ENCODE measurements around the gene RRBP1. TPM values are rescaled to one million over a fixed set of nuclear protein-coding genes. Genes with fewer than 3 reads are reported as not detected.

Gene RRBP1
- total and polyA plus RNA-seq, 2 donors (not counting 3 experiments of a cell fraction or from before 2014, with no cell fraction given) = 50.3 to 236 TPM

- FAIRE-seq (no peak), DNase-seq (ENCODE audit: low read depth, low spot score) (no peak)
- no peak overlapping the region for H3K4me3 ChIP-seq (replicated peaks in 1 of 3; ENCODE audit: insufficient read depth in 1 of 3, low read depth in 1 of 3, low read length in 3 of 3)
- H3K4me2 ChIP-seq (ENCODE audit: insufficient read depth, low read length) = no peak overlapping the region
- no peaks in the 10 kb centered on the region for H3K9me1 ChIP-seq (replicated peaks; ENCODE audit: control insufficient read depth, extremely low read depth, insufficient read depth, low read length)
- H3K36me3 ChIP-seq (ENCODE audit: control insufficient read depth in 2 of 2, extremely low read depth in 1 of 2, insufficient read depth in 2 of 2, low read length in 2 of 2) = peaks cover 18 to 92% of the 10 kb centered on the region in 2 experiments
- H3K79me2 ChIP-seq (ENCODE audit: control insufficient read depth, insufficient read depth, low read length) = no peaks in the 10 kb centered on the region
- no peak for TF ChIP-seq FOS (IDR thresholded peaks at IDR 0.05; ENCODE audit: borderline replicate concordance, insufficient read depth, low read length)
- no peak for TF ChIP-seq CTCF (IDR thresholded peaks at IDR 0.05; ENCODE audit: extremely low read depth in 1 of 2, insufficient read depth in 1 of 2, low read depth in 1 of 2, low read length in 2 of 2)
- TF ChIP-seq EZH2 (IDR thresholded peaks at IDR 0.05; ENCODE audit: borderline replicate concordance, low read depth, low read length, severe bottlenecking) = no peak
- TF ChIP-seq JUN (IDR thresholded peaks at IDR 0.05; ENCODE audit: borderline replicate concordance, insufficient read depth, insufficient read length, low read depth) = no peak
- TF ChIP-seq MAX (IDR thresholded peaks at IDR 0.05; ENCODE audit: insufficient read depth, insufficient read length) = no peak
- no peak for TF ChIP-seq POLR2AphosphoS5 (IDR thresholded peaks at IDR 0.05; ENCODE audit: insufficient read depth, low read depth, low read length)
- TF ChIP-seq POLR2A (IDR thresholded peaks at IDR 0.05; ENCODE audit: low read depth, low read length) = no peak
- TF ChIP-seq GATA2 (IDR thresholded peaks at IDR 0.05; ENCODE audit: insufficient read depth, insufficient read length, low read depth, low read length) = no peak
- no peak for TF ChIP-seq MYC (IDR thresholded peaks at IDR 0.05; ENCODE audit: low read depth, low read length)
- H3K27me3 ChIP-seq (ENCODE audit: control insufficient read depth in 2 of 2, insufficient read depth in 2 of 2, low read length in 2 of 2) = no peaks in the 10 kb centered on the region
- no peak overlapping the region for H3K9ac ChIP-seq (replicated peaks; ENCODE audit: extremely low read depth, insufficient read depth, low read length)
- no TSS peak for BruUV-seq (replicated peaks)
- CTCF ChIA-PET = interaction anchor here (1.2 kb wide), 3 partner anchors 8 to 97 kb away, joined by 3 to 4 read pairs (median 3); no protein-coding TSS in a partner anchor
- H2AFZ ChIP-seq (ENCODE audit: low read depth, low read length) = no peak overlapping the region
- H3K9me3 ChIP-seq (replicated peaks; ENCODE audit: control insufficient read depth, insufficient read depth, low read length) = no peaks in the 10 kb centered on the region
- H4K20me1 ChIP-seq (replicated peaks; ENCODE audit: control insufficient read depth, extremely low read depth, insufficient read depth, low read length) = no peaks in the 10 kb centered on the region
- H3K4me1 ChIP-seq (ENCODE audit: control insufficient read depth, extremely low read depth, insufficient read depth, low read length) = no peaks in the 10 kb centered on the region
- POLR2A ChIA-PET = no interaction called here
- dilution Hi-C loops (cut with MboI; ENCODE audit: extremely low pct_ligation_motif_present, low sequenced_read_pairs) = no loop called here
- intact Hi-C loops (cut with micrococcal nuclease) = no loop called here
- H3K27ac ChIP-seq (ENCODE audit: insufficient read depth, low read depth, low read length) = no peak overlapping the region
Measured at GRCh38 chr20:17633221-17633849, 48.7 kb downstream of the RRBP1 start.
